H9 (cell line): ENCODE measurements around the gene TBX21. TPM values are rescaled to one million over a fixed set of nuclear protein-coding genes. Genes with fewer than 3 reads are reported as not detected.

Experiments
- DNase-seq: peaks from one replicate; pipeline ENCODE4 v3.0.0-alpha.2; 2017
- H2AFZ ChIP-seq: one replicate; pipeline ENCODE4 v1.6.1; 2013; ENCODE audit warnings: mild to moderate bottlenecking, low read length, control low read depth, moderate library complexity
- H2AK5ac ChIP-seq: 2 replicates; pipeline ENCODE4 v1.6.1; 2013; ENCODE audit warnings: low read length, control low read depth, mixed read lengths; ENCODE audit not compliant: insufficient read length
- H2BK120ac ChIP-seq: one replicate; pipeline ENCODE4 v1.6.1; 2013; ENCODE audit warnings: low read depth, mild to moderate bottlenecking, low read length, control low read depth, inconsistent platforms; ENCODE audit not compliant: poor library complexity, severe bottlenecking
- H2BK12ac ChIP-seq: 2 replicates; pipeline ENCODE4 v1.6.1; 2013; ENCODE audit warnings: low read length, control low read depth, mixed read lengths, low read depth; ENCODE audit not compliant: insufficient read length
- H2BK15ac ChIP-seq: 2 replicates; pipeline ENCODE4 v1.6.1; 2013; ENCODE audit warnings: low read depth, low read length, control low read depth
- H2BK20ac ChIP-seq: one replicate; pipeline ENCODE4 v1.6.1; 2013; ENCODE audit warnings: low read depth, mild to moderate bottlenecking, low read length, control low read depth, inconsistent platforms; ENCODE audit not compliant: poor library complexity, severe bottlenecking
- H2BK5ac ChIP-seq: 2 replicates; pipeline ENCODE4 v1.6.1; 2013; ENCODE audit warnings: low read length, control low read depth, mixed read lengths; ENCODE audit not compliant: insufficient read length
- H3K14ac ChIP-seq: 2 replicates; pipeline ENCODE4 v1.6.1; 2013; ENCODE audit warnings: low read length, control low read depth; ENCODE audit not compliant: insufficient read depth
- H3K18ac ChIP-seq: 2 replicates; pipeline ENCODE4 v1.6.1; 2013; ENCODE audit warnings: low read depth, mild to moderate bottlenecking, mixed read lengths, low read length, control low read depth; ENCODE audit not compliant: insufficient read length
- H3K23ac ChIP-seq: 2 replicates; pipeline ENCODE4 v1.6.1; 2013; ENCODE audit warnings: low read length, control low read depth, mixed read lengths, low read depth; ENCODE audit not compliant: insufficient read length
- H3K23me2 ChIP-seq: 2 replicates; pipeline ENCODE4 v1.6.1; 2013; ENCODE audit warnings: low read depth, mild to moderate bottlenecking, mixed read lengths, low read length, control low read depth; ENCODE audit not compliant: insufficient read length, poor library complexity, severe bottlenecking
- H3K27ac ChIP-seq: 2 replicates; pipeline ENCODE4 v1.5.1; 2013; ENCODE audit warnings: low read length, control low read depth, mixed read lengths, low read depth; ENCODE audit not compliant: insufficient read length
- H3K27me3 ChIP-seq: 2 replicates; pipeline ENCODE4 v1.6.1; 2013; ENCODE audit warnings: low read length, control low read depth, inconsistent platforms; ENCODE audit not compliant: insufficient read depth
- H3K4ac ChIP-seq: 2 replicates; pipeline ENCODE4 v1.6.1; 2013; ENCODE audit warnings: low read depth, mild to moderate bottlenecking, control low read depth, inconsistent platforms, low read length, moderate library complexity
- H3K4me1 ChIP-seq: 2 replicates; pipeline ENCODE4 v1.6.1; 2013; ENCODE audit warnings: low read length, control low read depth, inconsistent platforms; ENCODE audit not compliant: insufficient read depth
- H3K4me2 ChIP-seq: 2 replicates; pipeline ENCODE4 v1.6.1; 2013; ENCODE audit warnings: low read length, control low read depth, mixed read lengths; ENCODE audit not compliant: insufficient read length, insufficient read depth
- H3K56ac ChIP-seq: 2 replicates; pipeline ENCODE4 v1.6.1; 2013; ENCODE audit warnings: low read depth, mild to moderate bottlenecking, mixed read lengths, low read length, control low read depth; ENCODE audit not compliant: insufficient read length
- H3K79me1 ChIP-seq: 2 replicates; pipeline ENCODE4 v1.6.1; 2013; ENCODE audit warnings: low read depth, mild to moderate bottlenecking, moderate library complexity, low read length, control low read depth, inconsistent platforms; ENCODE audit not compliant: insufficient read depth, poor library complexity, severe bottlenecking
- H3K79me2 ChIP-seq: 2 replicates; pipeline ENCODE4 v1.6.1; 2013; ENCODE audit warnings: low read length, control low read depth, inconsistent platforms; ENCODE audit not compliant: insufficient read depth
- H3K9ac ChIP-seq: 2 replicates; pipeline ENCODE4 v1.6.1; 2013; ENCODE audit warnings: low read length, control low read depth, mixed read lengths; ENCODE audit not compliant: insufficient read length; ENCODE audit errors: extremely low read depth
- H3K9me3 ChIP-seq: one replicate; pipeline ENCODE4 v1.6.1; 2013; ENCODE audit warnings: low read depth, low read length, inconsistent platforms; ENCODE audit not compliant: control insufficient read depth
- H3T11ph ChIP-seq: one replicate; pipeline ENCODE4 v1.6.1; 2013; ENCODE audit warnings: mild to moderate bottlenecking, low read length, control low read depth, inconsistent platforms
- H4K20me1 ChIP-seq: one replicate; pipeline ENCODE4 v1.6.1; 2013; ENCODE audit not compliant: control insufficient read depth, insufficient read length, insufficient read depth
- H4K5ac ChIP-seq: 2 replicates; pipeline ENCODE4 v1.6.1; 2013; ENCODE audit warnings: low read depth, mild to moderate bottlenecking, mixed read lengths, low read length, control low read depth; ENCODE audit not compliant: insufficient read length
- H4K8ac ChIP-seq: replicated peaks from 2 replicates; pipeline ENCODE4 v1.6.1; 2013; ENCODE audit warnings: low read length, control low read depth, mixed read lengths, low read depth; ENCODE audit not compliant: insufficient read length
- H4K91ac ChIP-seq: 2 replicates; pipeline ENCODE4 v1.6.1; 2013; ENCODE audit warnings: low read depth, mild to moderate bottlenecking, moderate library complexity, mixed read lengths, low read length, control low read depth; ENCODE audit not compliant: insufficient read length
- H3K27ac Mint-ChIP-seq, 3 experiments: 2 replicates in 2 of 3; 3 replicates in 1 of 3; pipeline ENCODE4 v1.8.0; 2020 to 2021; ENCODE audit warnings: mixed read lengths in 3 of 3, mild to moderate bottlenecking in 1 of 3, moderate library complexity in 1 of 3
- H3K27me3 Mint-ChIP-seq: 2 replicates; pipeline ENCODE4 v1.8.0; 2021; ENCODE audit warnings: low read depth, mild to moderate bottlenecking, moderate library complexity, mixed read lengths
- H3K36me3 Mint-ChIP-seq, 3 experiments: 2 replicates in 2 of 3; 3 replicates in 1 of 3; pipeline ENCODE4 v1.8.0; 2020 to 2021; ENCODE audit warnings: low read depth in 3 of 3, mixed read lengths in 3 of 3; ENCODE audit not compliant: insufficient read depth in 1 of 3
- H3K4me1 Mint-ChIP-seq, 2 experiments: 2 replicates each; pipeline ENCODE4 v1.8.0; 2020; ENCODE audit warnings: mixed read lengths in 2 of 2
- H3K4me3 Mint-ChIP-seq, 2 experiments: 2 replicates in 1 of 2; 3 replicates in 1 of 2; pipeline ENCODE4 v1.8.0; 2020 to 2021; ENCODE audit warnings: mild to moderate bottlenecking in 2 of 2, mixed read lengths in 2 of 2, moderate library complexity in 1 of 2
- H3K9me3 Mint-ChIP-seq, 2 experiments: 2 replicates in 1 of 2; 3 replicates in 1 of 2; pipeline ENCODE4 v1.8.0; 2020; ENCODE audit warnings: mild to moderate bottlenecking in 2 of 2, mixed read lengths in 2 of 2, moderate library complexity in 1 of 2
- WGBS: extraction: QIAGEN DNeasy Blood & Tissue Kit; methylation state at CpG from one replicate; pipeline ENCODE4 v1.1.7; 2013; ENCODE audit warnings: missing lambda C conversion rate, low lambda C conversion rate, mixed read lengths; ENCODE audit not compliant: insufficient read length; ENCODE audit errors: extremely low coverage; 5-methylcytosine and 5-hydroxymethylcytosine counted together
- total RNA-seq: library from RNA; stranded (reverse); gene quantifications from 2 replicates; pipeline ENCODE4 v1.2.1, GENCODE V29; 2021
- TF ChIP-seq, protein P1 (sequence below): fragments of 200-600 bp; sonication (generic); conservative IDR thresholded peaks from 3 replicates; pipeline ENCODE4 v1.8.0; 2021; ENCODE audit warnings: antibody characterized with exemption, mild to moderate bottlenecking

Gene TBX21
- total RNA-seq, 1 experiment from 2014 or later, result not detected

DNA sequence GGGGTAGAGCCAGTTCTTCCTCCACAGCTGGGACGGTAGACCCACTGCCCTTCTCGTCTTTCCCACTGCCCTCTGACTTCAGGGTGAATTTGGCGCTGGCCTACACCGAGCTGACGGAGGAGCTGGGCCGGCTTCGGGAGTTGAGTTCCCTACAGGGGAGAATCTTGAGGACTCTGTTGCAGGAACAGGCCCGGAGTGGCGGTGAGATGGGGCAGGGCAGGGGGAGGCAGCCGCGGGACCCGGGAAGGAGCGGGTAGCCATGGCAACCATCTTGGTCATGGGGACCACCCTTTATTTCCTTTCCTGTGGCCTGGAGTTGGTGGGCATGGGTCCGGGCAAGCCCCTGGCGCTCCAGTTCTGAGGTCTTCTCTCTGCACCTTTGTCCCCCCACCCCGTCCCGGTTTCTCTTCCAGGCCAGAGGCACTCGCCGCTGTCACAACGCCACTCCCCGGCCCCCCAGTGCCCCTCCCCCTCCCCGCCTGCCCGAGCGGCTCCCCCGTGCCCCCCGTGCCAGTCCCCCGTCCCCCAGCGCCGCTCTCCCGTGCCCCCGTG lies 24.6 kb upstream of the TBX21 start:
- H2AFZ ChIP-seq, result no peak overlapping the region
- Mint-ChIP-seq H3K9me3 (no peaks in the 10 kb centered on the region), H3K4me3 (no peak overlapping the region; a peak in 1 of 5 replicates), H3K27ac (no peak overlapping the region; a peak in 1 of 7 replicates), H3K27me3 (peaks cover 7% of the 10 kb centered on the region), H3K36me3 (peaks cover 4 to 18% (median 7%) of the 10 kb centered on the region in 3 experiments; a peak in 3 of 7 replicates), H3K4me1 (peaks cover 3 to 22% of the 10 kb centered on the region in 2 experiments; a peak in 2 of 4 replicates)
- no peak overlapping the region for H2BK20ac ChIP-seq
- no peak overlapping the region for H3K9ac ChIP-seq
- no peak overlapping the region for H3K23ac ChIP-seq
- no peak overlapping the region for H3K56ac ChIP-seq
- WGBS, result no CpG with 5 or more reads among the region's 31 CpGs
- no peaks in the 10 kb centered on the region for H3K27me3 ChIP-seq
- no peak overlapping the region for H4K8ac ChIP-seq
- H2BK120ac ChIP-seq, result no peak overlapping the region
- H2BK15ac ChIP-seq, result no peak overlapping the region
- no peak overlapping the region for H4K5ac ChIP-seq
- no peak overlapping the region for H4K91ac ChIP-seq
- no peak overlapping the region for H2AK5ac ChIP-seq
- no peaks in the 10 kb centered on the region for H4K20me1 ChIP-seq
- H3K79me2 ChIP-seq, result no peaks in the 10 kb centered on the region
- no peaks in the 10 kb centered on the region for H3K23me2 ChIP-seq
- TF ChIP-seq, protein P1, sequence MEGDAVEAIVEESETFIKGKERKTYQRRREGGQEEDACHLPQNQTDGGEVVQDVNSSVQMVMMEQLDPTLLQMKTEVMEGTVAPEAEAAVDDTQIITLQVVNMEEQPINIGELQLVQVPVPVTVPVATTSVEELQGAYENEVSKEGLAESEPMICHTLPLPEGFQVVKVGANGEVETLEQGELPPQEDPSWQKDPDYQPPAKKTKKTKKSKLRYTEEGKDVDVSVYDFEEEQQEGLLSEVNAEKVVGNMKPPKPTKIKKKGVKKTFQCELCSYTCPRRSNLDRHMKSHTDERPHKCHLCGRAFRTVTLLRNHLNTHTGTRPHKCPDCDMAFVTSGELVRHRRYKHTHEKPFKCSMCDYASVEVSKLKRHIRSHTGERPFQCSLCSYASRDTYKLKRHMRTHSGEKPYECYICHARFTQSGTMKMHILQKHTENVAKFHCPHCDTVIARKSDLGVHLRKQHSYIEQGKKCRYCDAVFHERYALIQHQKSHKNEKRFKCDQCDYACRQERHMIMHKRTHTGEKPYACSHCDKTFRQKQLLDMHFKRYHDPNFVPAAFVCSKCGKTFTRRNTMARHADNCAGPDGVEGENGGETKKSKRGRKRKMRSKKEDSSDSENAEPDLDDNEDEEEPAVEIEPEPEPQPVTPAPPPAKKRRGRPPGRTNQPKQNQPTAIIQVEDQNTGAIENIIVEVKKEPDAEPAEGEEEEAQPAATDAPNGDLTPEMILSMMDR, result no peak
- no peak overlapping the region for H3T11ph ChIP-seq
- no peak overlapping the region for H2BK5ac ChIP-seq
- no peak for DNase-seq
- no peak overlapping the region for H3K14ac ChIP-seq
- no peak overlapping the region for H2BK12ac ChIP-seq
- H3K4me1 ChIP-seq, result no peaks in the 10 kb centered on the region
- no peak overlapping the region for H3K27ac ChIP-seq
- H3K9me3 ChIP-seq, result no peaks in the 10 kb centered on the region
- no peak overlapping the region for H3K4ac ChIP-seq
- H3K4me2 ChIP-seq, result no peak overlapping the region
- no peak overlapping the region for H3K18ac ChIP-seq
- no peaks in the 10 kb centered on the region for H3K79me1 ChIP-seq
